SK-N-SH (cell line): ENCODE results near the gene EOMES.

Experiments
- CHD2 ChIP-seq: fragments of 150-350 bp; IDR thresholded peaks from 2 replicates; pipeline ENCODE4 v1.6.1; 2018; ENCODE audit warnings: low read length; ENCODE audit not compliant: partially characterized antibody
- EP300 ChIP-seq, 2 experiments: IDR thresholded peaks; 2 replicates each; pipeline versions ENCODE4 v1.4.0 to v1.6.1; 2012; ENCODE audit warnings: borderline replicate concordance in 1 of 2, low read depth in 1 of 2, low read length in 1 of 2
- FOSL2 ChIP-seq: IDR thresholded peaks from 2 replicates; pipeline ENCODE4 v1.4.0; 2012; ENCODE audit warnings: low read depth, mild to moderate bottlenecking, moderate library complexity, borderline replicate concordance
- FOXJ3 ChIP-seq: sonication (generic); formaldehyde crosslinking; IDR thresholded peaks from 2 replicates; pipeline ENCODE4 v1.5.1; 2020; ENCODE audit warnings: mild to moderate bottlenecking, missing genetic modification reagents
- MAX ChIP-seq: IDR thresholded peaks from 2 replicates; pipeline ENCODE4 v1.4.0; 2012; ENCODE audit warnings: low read depth
- MXI1 ChIP-seq: IDR thresholded peaks from 2 replicates; pipeline ENCODE4 v1.6.1; 2012; ENCODE audit warnings: mild to moderate bottlenecking, low read depth, low read length, improper control_type of control experiment
- RFX5 ChIP-seq: IDR thresholded peaks from 2 replicates; pipeline ENCODE4 v1.6.1; 2012; ENCODE audit warnings: mild to moderate bottlenecking, improper control_type of control experiment, low read length
- SIN3A ChIP-seq: IDR thresholded peaks from 2 replicates; pipeline ENCODE4 v1.6.1; 2012; ENCODE audit warnings: low read depth, mild to moderate bottlenecking, low read length, moderate library complexity, borderline replicate concordance
- TAF1 ChIP-seq: IDR thresholded peaks from 2 replicates; pipeline ENCODE4 v1.6.1; 2012; ENCODE audit warnings: low read depth, mild to moderate bottlenecking, low read length, moderate library complexity, borderline replicate concordance
- USF1 ChIP-seq: IDR thresholded peaks from 2 replicates; pipeline ENCODE4 v1.4.0; 2012; ENCODE audit warnings: low read depth, borderline replicate concordance
- USF2 ChIP-seq: fragments of 150-350 bp; IDR thresholded peaks from 2 replicates; pipeline ENCODE4 v1.6.1; 2017; ENCODE audit warnings: antibody characterized with exemption, low read length, low read depth, borderline replicate concordance
- YY1 ChIP-seq: IDR thresholded peaks from 2 replicates; pipeline ENCODE4 v1.4.0; 2012; ENCODE audit warnings: low read depth, mild to moderate bottlenecking
- TF ChIP-seq, protein P1 (sequence below): fragments of 200-600 bp; sonication (generic); IDR thresholded peaks from 2 replicates; pipeline ENCODE4 v1.6.1; 2017; ENCODE audit warnings: antibody characterized with exemption, mild to moderate bottlenecking, moderate library complexity

DNA sequence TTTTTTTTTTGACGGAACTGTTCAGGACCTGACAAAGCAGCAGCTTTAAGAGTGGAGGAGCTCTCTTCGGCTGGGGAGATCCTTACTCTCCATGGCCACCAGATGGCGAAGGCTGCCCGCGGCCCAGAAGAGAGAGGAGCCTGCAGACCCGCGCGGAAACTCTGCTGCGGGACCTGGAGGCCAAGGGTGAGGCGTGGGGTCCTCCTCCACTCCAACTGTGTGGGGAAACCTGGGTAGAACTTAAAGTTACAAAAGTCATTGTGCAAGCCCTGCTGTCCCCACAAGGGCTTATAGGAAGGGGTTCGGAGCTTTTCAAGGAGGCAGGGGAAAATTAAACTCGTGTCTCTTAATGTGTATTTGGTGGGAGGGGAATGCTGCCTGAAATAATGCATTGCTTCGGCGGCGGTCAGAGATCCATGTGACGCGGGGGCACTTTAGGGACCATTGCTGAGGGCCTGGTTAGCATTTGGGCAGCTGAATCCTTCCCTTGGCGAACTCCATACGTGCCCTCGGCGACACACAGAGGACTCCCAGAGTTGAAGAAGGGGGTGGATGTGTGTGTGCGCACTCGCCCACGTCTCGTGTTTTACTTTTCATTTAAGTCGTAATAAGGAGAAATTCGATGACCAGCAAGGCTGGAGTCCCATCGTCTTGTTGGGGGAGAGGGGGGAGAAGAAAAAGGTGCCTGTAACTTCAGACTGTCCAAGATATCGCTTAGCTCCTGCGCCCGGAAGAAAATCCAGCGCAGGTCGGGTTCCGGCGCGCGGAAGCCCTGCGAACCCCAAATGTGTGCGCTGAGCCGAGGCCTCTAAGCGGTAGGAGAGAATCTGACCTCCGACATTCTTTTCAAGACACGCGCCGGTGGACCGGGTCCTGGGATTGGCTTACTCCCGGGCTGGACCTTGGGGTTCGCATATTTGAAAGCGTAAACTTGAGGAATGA is 9.7 kb downstream of the EOMES start:
- TF ChIP-seq, protein P1, sequence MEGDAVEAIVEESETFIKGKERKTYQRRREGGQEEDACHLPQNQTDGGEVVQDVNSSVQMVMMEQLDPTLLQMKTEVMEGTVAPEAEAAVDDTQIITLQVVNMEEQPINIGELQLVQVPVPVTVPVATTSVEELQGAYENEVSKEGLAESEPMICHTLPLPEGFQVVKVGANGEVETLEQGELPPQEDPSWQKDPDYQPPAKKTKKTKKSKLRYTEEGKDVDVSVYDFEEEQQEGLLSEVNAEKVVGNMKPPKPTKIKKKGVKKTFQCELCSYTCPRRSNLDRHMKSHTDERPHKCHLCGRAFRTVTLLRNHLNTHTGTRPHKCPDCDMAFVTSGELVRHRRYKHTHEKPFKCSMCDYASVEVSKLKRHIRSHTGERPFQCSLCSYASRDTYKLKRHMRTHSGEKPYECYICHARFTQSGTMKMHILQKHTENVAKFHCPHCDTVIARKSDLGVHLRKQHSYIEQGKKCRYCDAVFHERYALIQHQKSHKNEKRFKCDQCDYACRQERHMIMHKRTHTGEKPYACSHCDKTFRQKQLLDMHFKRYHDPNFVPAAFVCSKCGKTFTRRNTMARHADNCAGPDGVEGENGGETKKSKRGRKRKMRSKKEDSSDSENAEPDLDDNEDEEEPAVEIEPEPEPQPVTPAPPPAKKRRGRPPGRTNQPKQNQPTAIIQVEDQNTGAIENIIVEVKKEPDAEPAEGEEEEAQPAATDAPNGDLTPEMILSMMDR, result peak; percentile 81
- TF ChIP-seq MAX, result no peak
- TF ChIP-seq FOSL2, result no peak
- TF ChIP-seq EP300 (IDR thresholded peaks at IDR 0.05; ENCODE audit: borderline replicate concordance in 1 of 2, low read depth in 1 of 2, low read length in 1 of 2), result no peak
- TF ChIP-seq RFX5, result no peak
- no peak for TF ChIP-seq TAF1
- no peak for TF ChIP-seq YY1
- TF ChIP-seq USF1, result no peak
- no peak for TF ChIP-seq USF2
- TF ChIP-seq CHD2, result no peak
- no peak for TF ChIP-seq FOXJ3 (CRISPR knock-in tag)
- no peak for TF ChIP-seq MXI1
- TF ChIP-seq SIN3A, result no peak
